Adrenal gland (tissue), 12 donors: ENCODE measurements around the gene NKAIN2. TPM values are rescaled to one million over a fixed set of nuclear protein-coding genes. Genes with fewer than 3 reads are reported as not detected.

Experiments used
- DNase-seq, 7 donors: peaks; one replicate each; pipeline ENCODE4 v3.0.0-alpha.2; 2019 to 2020
- H3K27ac ChIP-seq, 5 donors: fragments of 200-600 bp; sonication (generic) in 4 of 5; 1 replicate in 3 of 5; 2 replicates in 2 of 5; pipeline versions ENCODE4 v1.5.1 to v1.8.0; 2016 to 2020; ENCODE audit warnings: mild to moderate bottlenecking in 1 of 5
- H3K27me3 ChIP-seq: fragments of 200-600 bp; 2 replicates; pipeline ENCODE4 v1.8.0; 2021
- H3K36me3 ChIP-seq, 2 donors: fragments of 200-600 bp; replicated peaks in 1 of 2; 1 replicate in 1 of 2; 2 replicates in 1 of 2; pipeline versions ENCODE4 v1.5.1 to v1.8.0; 2018 to 2022
- H3K4me1 ChIP-seq, 2 donors: fragments of 200-600 bp; replicated peaks in 1 of 2; 1 replicate in 1 of 2; 2 replicates in 1 of 2; pipeline versions ENCODE4 v1.5.1 to v1.8.0; 2018 to 2021
- H3K4me3 ChIP-seq, 4 donors: fragments of 200-600 bp; sonication (generic) in 3 of 4; one replicate each; pipeline ENCODE4 v1.5.1; 2016 to 2018
- H3K9me3 ChIP-seq, 3 donors: fragments of 200-600 bp; sonication (generic) in 1 of 3; replicated peaks in 1 of 3; 1 replicate in 2 of 3; 2 replicates in 1 of 3; pipeline versions ENCODE4 v1.5.1 to v1.8.0; 2016 to 2021
- CTCF ChIP-seq, 6 experiments: fragments of 450-650 bp in 4 of 6; fragments of 200-600 bp in 2 of 6; sonication (generic) in 1 of 6; IDR thresholded peaks; 1 replicate in 5 of 6; 2 replicates in 1 of 6; pipeline versions ENCODE4 v1.5.1 to v1.8.0; 2016 to 2021; ENCODE audit warnings: antibody characterized with exemption in 6 of 6, mild to moderate bottlenecking in 2 of 6, moderate library complexity in 1 of 6
- POLR2A ChIP-seq, 2 donors: fragments of 450-650 bp; IDR thresholded peaks; one replicate each; pipeline ENCODE4 v1.6.1; 2017; ENCODE audit warnings: antibody characterized with exemption in 2 of 2, mild to moderate bottlenecking in 2 of 2, moderate library complexity in 1 of 2
- WGBS, 4 donors: extraction: QIAGEN DNeasy Blood & Tissue Kit in 2 of 4; methylation state at CpG; one replicate each; pipeline versions ENCODE4 v1.1.5 to v1.1.7; 2013 to 2017; 5-methylcytosine and 5-hydroxymethylcytosine counted together
- intact Hi-C, 2 donors: fragments of 100-400 bp; cut with DNase I; formaldehyde crosslinking; loops; one replicate each; pipeline versions ENCODE4 v1.14.1 to v1.15.0; 2022 to 2023
- polyA plus RNA-seq, 3 donors: library from polyadenylated mRNA; stranded (reverse); fragments of 200-250 nt in 2 of 3; fragments of 350-450 nt in 1 of 3; fragmentation: Illumina TruSeq in 1 of 3; extraction: RNeasy Lipid Tissue Mini Kit (QIAGEN cat#74804) in 1 of 3; gene quantifications; one replicate each; pipeline ENCODE4 v1.2.3, GENCODE V29; 2013 to 2014
- total RNA-seq, 9 donors: library from RNA; depleted of rRNA in 4 of 9; stranded (reverse); fragments of >200 nt in 4 of 9; fragments of 120-200 nt in 1 of 9; fragmentation: NEBNext Ultra II Directional in 1 of 9; extraction: Animal tissue kit (Norgen Biotek cat#: 25700) in 1 of 9; gene quantifications; one replicate each; pipeline versions ENCODE4 v1.1.0 to v1.2.4, GENCODE V29; 2013 to 2023
- donor health status: healthy with polysubstance abuse.
- donor health status: Bipolar disorder and iron deficiency.
- donor health status: DM: yes; HTN: yes; CAD: no.
- donor health status: DM: no; HTN: no; CAD: no.
- donor health status: DM: no; HTN: no; CAD: no.
- donor health status: DM: yes; HTN: yes; CAD: no.

The NKAIN2 gene
- total and polyA plus RNA-seq, 12 donors: under 0.01 to 0.61 (median 0.23) TPM; not detected in 3

- Histone ChIP-seq H3K4me3 (no peak overlapping the region), H3K36me3 (no peaks in the 10 kb centered on the region), H3K9me3 (no peaks in the 10 kb centered on the region), H3K27me3 (no peaks in the 10 kb centered on the region), H3K27ac (no peak overlapping the region), H3K4me1 (no peaks in the 10 kb centered on the region)
- WGBS, 4 donors: 77 to 100% (median 89%) methylated on average over 1 of the region's 1 CpG
- DNase-seq: no peak
- TF ChIP-seq CTCF (IDR thresholded peaks at IDR 0.05) (no peak), POLR2A (IDR thresholded peaks at IDR 0.05) (no peak)
- intact Hi-C loops: loop anchor here in 1 of 2 donors (10.0 kb wide), 1 partner anchor 1266 kb away; no protein-coding TSS in a partner anchor
These were observed 55.6 kb downstream of the NKAIN2 start for GRCh38 chr6:123859291-123859690.

GRCh38 chr6:123869334-123869733, 65.7 kb downstream of the NKAIN2 start:
- no peaks in the 10 kb centered on the region for H3K36me3 ChIP-seq
- WGBS, 4 donors: 67 to 81% (median 77%) methylated on average over 2 of the region's 2 CpGs
- no peak overlapping the region for H3K27ac ChIP-seq
- H3K9me3 ChIP-seq: no peaks in the 10 kb centered on the region
- no peaks in the 10 kb centered on the region for H3K4me1 ChIP-seq
- no peak overlapping the region for H3K4me3 ChIP-seq
- DNase-seq: no peak
- no peak for TF ChIP-seq POLR2A (IDR thresholded peaks at IDR 0.05)
- no peak for TF ChIP-seq CTCF (IDR thresholded peaks at IDR 0.05)
- intact Hi-C loops: no loop called here
- H3K27me3 ChIP-seq: no peaks in the 10 kb centered on the region

GRCh38 chr6:123873974-123874373, 70.3 kb downstream of the NKAIN2 start:
- no peaks in the 10 kb centered on the region for H3K27me3 ChIP-seq
- TF ChIP-seq CTCF (IDR thresholded peaks at IDR 0.05) (no peak), POLR2A (IDR thresholded peaks at IDR 0.05) (no peak)
- intact Hi-C loops: no loop called here
- no peak overlapping the region for H3K4me3 ChIP-seq
- H3K9me3 ChIP-seq: no peaks in the 10 kb centered on the region
- WGBS, 4 donors: 33 to 61% (median 50%) methylated on average over 1 of the region's 1 CpG
- no peaks in the 10 kb centered on the region for H3K4me1 ChIP-seq
- H3K27ac ChIP-seq: no peak overlapping the region
- H3K36me3 ChIP-seq: no peaks in the 10 kb centered on the region
- no peak for DNase-seq

- Histone ChIP-seq H3K36me3 (no peaks in the 10 kb centered on the region), H3K4me3 (no peak overlapping the region), H3K27ac (no peak overlapping the region), H3K4me1 (no peaks in the 10 kb centered on the region), H3K9me3 (no peaks in the 10 kb centered on the region), H3K27me3 (no peaks in the 10 kb centered on the region)
- DNase-seq: no peak
- 60 to 75% (median 69%) methylated on average over 1 of the region's 1 CpG for WGBS, 4 donors
- TF ChIP-seq CTCF (IDR thresholded peaks at IDR 0.05) (no peak), POLR2A (IDR thresholded peaks at IDR 0.05) (no peak)
- intact Hi-C loops: no loop called here
These were observed 72.1 kb downstream of the NKAIN2 start for GRCh38 chr6:123875784-123876183.
